ENCODE results near the gene KLF6.

GRCh38 chr10:3762309-3762708 is 22.7 kb downstream of the KLF6 start:
- TF ChIP-seq SIN3B (IDR thresholded peaks at IDR 0.05; ENCODE audit: low read depth) (no peak), ZNF224 (CRISPR knock-in tag; IDR thresholded peaks at IDR 0.05) (no peak), CTCF (IDR thresholded peaks at IDR 0.05 in 2 of 3, conservative IDR thresholded peaks at IDR 0.05 in 1 of 3; ENCODE audit: insufficient read depth in 2 of 3, low read depth in 1 of 3, low read length in 3 of 3) (no peak), DPF2 (IDR thresholded peaks at IDR 0.05) (no peak)

Measured in K562 (cell line).